Measurements from ENCODE around the gene ZBTB21. TPM values are rescaled to one million over a fixed set of nuclear protein-coding genes. Genes with fewer than 3 reads are reported as not detected.

The ZBTB21 gene
- total and polyA plus RNA-seq, 9 of the 15 experiments (the other 6 are each of a cell fraction or from before 2014, with no cell fraction given) = 2.2 to 15.2 (median 8.7) TPM

GRCh38 chr21:41961282-41961701 lies 48.9 kb downstream of the ZBTB21 start:
- no peaks in the 10 kb centered on the region for H3K9me3 ChIP-seq (replicated peaks; ENCODE audit: control insufficient read depth, insufficient read depth, low read depth, low read length)
- in situ Hi-C loops (cut with MboI) (no loop called here), intact Hi-C loops (cut with micrococcal nuclease) (no loop called here)
- DNase-seq (ENCODE audit: extremely low read depth in 1 of 4, low spot score in 3 of 4) = no peak
- no peak overlapping the region for H3K4me3 ChIP-seq
- no peaks in the 10 kb centered on the region for H3K36me3 ChIP-seq (ENCODE audit: control insufficient read depth, insufficient read depth, low read length)
- no peak overlapping the region for H2AFZ ChIP-seq (ENCODE audit: low read depth, low read length)
- CTCF ChIA-PET (ENCODE audit: low intra/inter-chr PET ratio) = no interaction called here
- H3K27me3 ChIP-seq (ENCODE audit: control insufficient read depth in 2 of 2, insufficient read depth in 2 of 2, low read length in 2 of 2) = peaks cover 36 to 53% of the 10 kb centered on the region in 2 experiments
- FAIRE-seq = no peak
- H3K4me2 ChIP-seq (ENCODE audit: insufficient read depth, low read length) = no peak overlapping the region; the same call in 1 of the 2 replicates
- H3K9ac ChIP-seq (ENCODE audit: insufficient read depth in 1 of 2, low read depth in 2 of 2, low read length in 2 of 2) = no peak overlapping the region; a peak in 1 of 4 replicates
- no TSS peak for BruUV-seq (replicated peaks)
- H3K9me1 ChIP-seq (ENCODE audit: control insufficient read depth, insufficient read depth, low read length) = no peaks in the 10 kb centered on the region
- H4K20me1 ChIP-seq (replicated peaks; ENCODE audit: control insufficient read depth, insufficient read depth, low read length) = no peaks in the 10 kb centered on the region
- H3K4me1 ChIP-seq (replicated peaks in 1 of 2; ENCODE audit: control insufficient read depth in 2 of 2, insufficient read depth in 2 of 2, low read length in 2 of 2) = peaks cover 19 to 27% of the 10 kb centered on the region in 2 experiments
- POLR2A ChIA-PET = interaction anchor here (0.6 to 1.3 kb wide), 4 partner anchors 9 to 70 kb away, joined by 3 to 4 read pairs (median 4); no protein-coding TSS in a partner anchor
- H3K27ac ChIP-seq (ENCODE audit: extremely low read depth, low read depth, low read length) = no peak overlapping the region
- 21% methylated on average over 14 of the region's 14 CpGs for WGBS (ENCODE audit: insufficient coverage, low coverage, missing lambda C conversion rate)
- H3K79me2 ChIP-seq (ENCODE audit: control insufficient read depth, insufficient read depth, low read length) = no peaks in the 10 kb centered on the region
- ATAC-seq = no peak
- no peak for TF ChIP-seq RREB1 (CRISPR knock-in tag; IDR thresholded peaks at IDR 0.05)
- TF ChIP-seq USF1 (CRISPR knock-in tag; IDR thresholded peaks at IDR 0.05) = no peak
- TF ChIP-seq MECOM (CRISPR knock-in tag; IDR thresholded peaks at IDR 0.05) = no peak
- TF ChIP-seq ZNF507 (tag; conservative IDR thresholded peaks at IDR 0.05) = 0 out of 2 replicates have a peak, but pooled peaks have one; percentile 5
- TF ChIP-seq CREB3 (tag; conservative IDR thresholded peaks at IDR 0.05; ENCODE audit: low read depth) = no peak
- no peak for TF ChIP-seq ZZZ3 (IDR thresholded peaks at IDR 0.05)
- TF ChIP-seq ZNF57 (CRISPR knock-in tag; IDR thresholded peaks at IDR 0.05) = no peak
- no peak for TF ChIP-seq ETS1 (conservative IDR thresholded peaks at IDR 0.05; ENCODE audit: control insufficient read depth, low read depth, low read length)
- no peak for TF ChIP-seq ZNF561 (CRISPR knock-in tag; conservative IDR thresholded peaks at IDR 0.05)
- no peak for TF ChIP-seq FOXA1 (IDR thresholded peaks at IDR 0.05; ENCODE audit: borderline replicate concordance)
- TF ChIP-seq HNRNPLL (IDR thresholded peaks at IDR 0.05; ENCODE audit: low read depth, low read length, poor library complexity, severe bottlenecking) = no peak
- TF ChIP-seq FOXJ2 (tag; IDR thresholded peaks at IDR 0.05) = no peak
- TF ChIP-seq CHD2 (IDR thresholded peaks at IDR 0.05; ENCODE audit: low read depth, low read length) = no peak
- TF ChIP-seq SIX5 (IDR thresholded peaks at IDR 0.05; ENCODE audit: borderline replicate concordance in 1 of 2, insufficient read depth in 1 of 2, low read depth in 1 of 2, low read length in 2 of 2) = no peak
- TF ChIP-seq CBFA2T2 (conservative IDR thresholded peaks at IDR 0.05) = no peak

All from K562 (cell line).